CD4-positive, alpha-beta T cell treated with Interleukin-21 for 1 hour (primary cell): ENCODE measurements around the gene RAB11FIP3.
"Not testable (repeated sequence)": the region's sequence is repeated elsewhere in the genome, so short reads cannot be mapped to it uniquely, and the experiment has no call there.

Experiments
- DNase-seq: peaks from one replicate; pipeline ENCODE4 v3.0.0-alpha.2; 2020

Gene RAB11FIP3

GRCh38 chr16:425082-425718 lies at the start of gene RAB11FIP3:
TSS of gene RAB11FIP3 (plus strand) at chr16:425649. CDS start at chr16:426007, 358 bp downstream.
- peak; percentile 85 for DNase-seq

DNA sequence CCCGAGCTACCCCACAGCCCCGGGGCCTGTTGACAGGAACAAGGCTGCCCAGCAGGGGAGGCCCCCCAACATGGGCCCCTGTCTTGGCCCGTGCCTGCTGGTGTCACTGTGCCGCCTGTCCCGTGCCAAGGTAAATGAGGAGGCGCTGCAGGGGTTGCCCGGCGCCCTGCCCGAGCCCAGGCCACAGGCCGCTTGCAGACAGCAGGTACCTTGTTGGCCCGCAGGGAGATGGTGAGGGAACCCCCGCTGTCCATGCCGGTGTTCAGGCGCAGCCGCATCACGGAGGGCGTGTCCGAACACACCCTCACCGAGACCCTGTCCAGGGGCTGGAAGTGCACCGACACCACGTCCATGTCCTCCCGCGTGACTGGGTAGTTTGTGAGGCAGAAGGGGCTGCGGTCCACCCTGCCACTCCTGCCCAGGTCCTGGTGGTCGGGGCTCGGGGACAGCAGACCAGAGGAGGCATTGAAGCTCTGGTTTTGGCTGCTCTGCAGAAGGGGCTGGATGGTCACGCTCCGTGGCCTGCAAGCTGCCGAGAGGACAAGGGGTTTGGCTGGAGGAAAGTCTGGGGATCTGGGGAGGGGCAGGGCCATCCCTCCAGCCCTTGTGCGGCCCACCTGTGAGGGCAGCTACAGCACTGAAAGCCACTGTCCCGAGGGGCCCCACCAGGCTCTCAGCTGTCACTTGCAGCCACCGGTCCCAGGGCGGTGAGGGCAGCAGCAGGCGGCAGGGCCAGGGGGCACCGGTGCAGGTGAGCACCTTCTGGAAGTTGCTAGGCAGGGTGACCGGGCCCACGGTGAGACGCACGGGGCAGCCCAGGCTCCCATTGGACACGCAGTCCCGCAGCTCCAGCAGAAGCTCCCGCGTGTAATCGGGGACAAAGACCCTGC lies 49.3 kb upstream of the RAB11FIP3 start:
- DNase-seq = no peak

GRCh38 chr16:376817-377418 lies 48.5 kb upstream of the RAB11FIP3 start:
- DNase-seq = no peak

GRCh38 chr16:377419-377951 lies 48.0 kb upstream of the RAB11FIP3 start:
- no peak for DNase-seq

DNA sequence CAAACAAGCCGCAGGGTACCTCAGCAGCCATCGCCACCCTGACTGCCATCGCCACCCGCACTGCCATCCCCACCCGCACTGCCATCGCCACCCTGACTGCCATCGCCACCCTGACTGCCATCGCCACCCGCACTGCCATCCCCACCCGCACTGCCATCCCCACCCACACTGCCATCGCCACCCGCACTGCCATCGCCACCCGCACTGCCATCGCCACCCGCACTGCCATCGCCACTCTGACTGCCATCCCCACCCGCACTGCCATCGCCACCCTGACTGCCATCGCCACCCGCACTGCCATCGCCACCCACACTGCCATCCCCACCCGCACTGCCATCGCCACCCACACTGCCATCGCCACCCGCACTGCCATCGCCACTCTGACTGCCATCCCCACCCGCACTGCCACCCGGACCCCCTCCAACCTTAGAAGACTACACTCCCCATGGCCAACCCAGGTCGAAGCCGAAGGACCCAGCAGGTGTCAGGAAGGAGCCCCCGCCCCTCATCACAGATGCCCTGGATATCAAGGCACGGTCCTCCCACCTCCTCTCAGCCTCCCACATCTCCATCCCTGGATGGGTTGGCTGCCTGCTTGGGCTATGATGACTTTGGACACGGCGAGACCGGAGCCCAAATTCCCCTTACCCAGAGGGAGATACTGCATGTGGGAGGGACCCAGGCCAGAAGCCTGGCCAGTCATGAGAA lies 47.2 kb upstream of the RAB11FIP3 start:
- DNase-seq = not testable (repeated sequence)

DNA sequence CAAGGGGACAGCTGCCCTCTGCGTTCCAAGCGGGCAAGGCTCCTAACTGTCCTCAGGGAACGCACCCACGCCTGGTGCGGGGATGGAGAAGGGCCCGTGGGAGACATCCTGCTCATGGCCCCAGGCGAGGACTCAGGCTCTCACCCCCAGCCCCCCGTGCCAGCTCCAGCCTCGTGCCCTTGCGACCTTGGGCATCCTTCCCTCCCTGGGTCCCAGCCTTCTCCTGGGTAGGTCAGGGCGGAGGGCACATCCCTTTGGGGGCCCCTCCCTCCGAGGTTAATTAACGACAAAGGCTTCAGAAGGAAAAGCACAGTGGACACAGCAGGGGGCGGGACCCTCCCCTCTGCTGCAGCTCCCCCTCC lies 46.6 kb upstream of the RAB11FIP3 start:
- no peak for DNase-seq

- DNase-seq = no peak
Measured at GRCh38 chr16:379183-379960, 46.1 kb upstream of the RAB11FIP3 start.

DNA sequence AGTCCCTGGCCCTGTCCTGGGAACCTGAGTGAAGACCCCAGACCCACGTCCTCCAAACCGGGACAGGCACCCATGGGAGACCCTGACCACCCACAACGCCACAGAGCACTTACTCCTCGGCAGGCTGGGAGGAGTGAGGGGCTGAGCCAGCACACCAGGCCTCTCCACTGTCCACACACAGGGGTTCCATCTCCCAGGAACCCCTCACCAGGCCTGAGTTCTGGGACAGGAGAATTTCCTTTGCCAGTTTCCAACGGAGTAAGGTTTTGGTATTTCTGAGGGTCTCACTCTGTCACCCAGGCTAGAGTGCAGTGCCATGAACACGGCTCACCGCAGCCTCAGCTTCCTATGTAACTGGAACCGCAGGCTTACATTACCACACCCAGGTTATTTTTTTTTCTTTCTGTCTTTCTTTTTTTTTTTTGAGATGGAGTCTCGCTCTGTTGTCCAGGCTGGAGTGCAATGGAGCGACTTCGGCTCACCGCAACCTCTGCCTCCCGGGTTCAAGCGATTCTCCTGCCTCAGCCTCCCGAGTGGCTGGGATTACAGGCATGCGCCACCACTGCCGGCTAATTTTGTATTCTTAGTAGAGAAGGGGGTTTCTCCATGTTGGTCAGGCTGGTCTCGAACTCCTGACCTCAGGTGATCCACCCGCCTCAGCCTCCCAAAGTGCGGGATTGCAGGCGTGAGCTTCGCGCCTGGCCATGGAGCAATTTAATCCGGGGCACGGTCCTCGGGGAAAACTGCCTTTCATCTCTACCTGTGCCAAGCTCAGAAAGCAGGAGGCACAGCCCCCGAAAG lies 45.3 kb upstream of the RAB11FIP3 start:
- DNase-seq = peak; percentile 50

GRCh38 chr16:380762-381011 lies 44.8 kb upstream of the RAB11FIP3 start:
- no peak for DNase-seq

DNA sequence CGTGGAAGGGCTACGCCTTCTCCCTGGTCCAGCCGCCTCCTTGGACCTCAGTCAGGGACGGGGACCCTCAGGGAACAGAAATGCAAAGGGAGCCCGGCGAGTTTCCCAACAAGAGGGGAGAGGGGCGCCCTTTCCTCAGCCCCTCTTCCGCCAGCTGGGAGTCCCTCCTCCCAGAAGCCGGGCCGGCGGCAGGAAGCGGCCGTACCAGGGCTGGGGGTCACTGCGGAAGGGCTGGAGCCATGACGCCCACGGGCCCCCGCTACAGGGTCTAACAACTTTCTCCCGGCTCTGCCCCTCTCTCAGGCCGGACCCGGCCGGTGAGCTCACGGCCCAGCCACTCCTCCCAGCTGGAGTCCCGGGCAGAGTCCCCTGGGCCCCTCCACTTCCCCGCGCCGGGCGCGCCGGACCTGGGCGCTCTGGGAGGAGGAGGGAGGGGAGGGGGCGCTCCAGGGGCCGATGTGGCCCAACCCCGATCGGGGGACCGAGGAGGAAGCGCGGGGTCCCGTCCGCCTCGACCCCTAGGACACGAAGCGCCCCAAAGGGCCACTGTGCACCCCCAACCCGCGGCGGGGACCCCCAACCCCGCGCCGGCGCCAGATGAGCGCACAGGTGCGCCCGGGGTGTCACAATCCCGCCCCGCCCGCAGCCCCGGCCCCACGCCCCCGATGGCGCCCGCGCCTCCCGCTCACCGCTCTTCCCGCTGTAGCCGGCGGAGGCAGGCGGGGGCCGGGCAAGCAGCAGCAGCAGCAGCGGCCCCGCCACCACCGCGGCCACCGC lies 44.2 kb upstream of the RAB11FIP3 start:
- no peak for DNase-seq

DNA sequence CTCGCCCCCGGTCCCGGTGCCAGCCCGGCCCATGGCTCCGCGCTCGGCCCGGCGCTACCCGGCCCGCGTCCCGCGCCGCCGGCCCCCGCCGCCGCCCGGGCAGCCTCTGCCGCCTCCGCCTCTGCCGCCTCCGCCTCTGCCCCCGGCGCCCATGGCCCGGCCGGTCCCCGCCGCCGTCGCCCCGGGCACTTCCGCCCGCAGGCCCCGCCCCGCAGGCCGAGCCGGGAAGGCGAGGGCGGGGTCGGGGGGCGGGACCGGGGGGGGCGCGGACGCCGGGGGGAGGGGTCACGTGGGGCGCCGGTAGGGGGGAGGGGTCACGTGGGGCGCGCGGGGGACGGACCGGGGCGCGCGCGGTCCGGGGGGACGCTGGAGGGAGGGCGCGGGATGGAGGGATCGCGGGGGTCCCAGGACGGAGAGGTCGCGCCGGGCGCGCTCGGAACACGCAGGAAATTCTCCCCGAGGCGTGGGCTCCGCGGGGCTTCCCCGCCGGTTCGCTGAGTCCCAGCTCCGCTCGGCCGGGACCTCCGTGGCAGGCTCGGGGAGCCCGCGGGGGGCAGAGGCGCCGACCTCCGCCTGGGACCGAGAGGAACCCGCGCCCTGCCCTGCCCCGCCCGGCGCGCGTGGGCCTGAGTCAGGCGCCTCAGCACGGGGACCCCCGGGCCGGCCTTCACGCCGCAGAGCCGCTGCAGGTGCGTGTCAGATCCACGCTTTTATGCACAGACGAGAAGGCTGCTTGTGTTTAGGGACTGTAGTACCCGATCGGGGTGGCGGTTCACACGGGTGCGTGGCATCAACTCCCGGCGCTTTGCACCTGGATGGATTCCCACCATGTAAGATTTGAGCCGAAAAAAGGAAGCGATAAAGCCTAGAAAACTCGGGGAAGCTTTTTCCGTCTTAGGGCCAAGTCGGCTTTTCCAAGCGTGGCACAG lies 43.4 kb upstream of the RAB11FIP3 start, which contains the start of gene PGAP6:
PGAP6 (minus strand) TSS at position 190 of the 929 bp plus-strand sequence; CDS start at position 33, 157 bp downstream.
- peak; percentile 73 for DNase-seq

- peak; percentile 49 for DNase-seq
Measured at GRCh38 chr16:383326-384051, 42.0 kb upstream of the RAB11FIP3 start.

DNA sequence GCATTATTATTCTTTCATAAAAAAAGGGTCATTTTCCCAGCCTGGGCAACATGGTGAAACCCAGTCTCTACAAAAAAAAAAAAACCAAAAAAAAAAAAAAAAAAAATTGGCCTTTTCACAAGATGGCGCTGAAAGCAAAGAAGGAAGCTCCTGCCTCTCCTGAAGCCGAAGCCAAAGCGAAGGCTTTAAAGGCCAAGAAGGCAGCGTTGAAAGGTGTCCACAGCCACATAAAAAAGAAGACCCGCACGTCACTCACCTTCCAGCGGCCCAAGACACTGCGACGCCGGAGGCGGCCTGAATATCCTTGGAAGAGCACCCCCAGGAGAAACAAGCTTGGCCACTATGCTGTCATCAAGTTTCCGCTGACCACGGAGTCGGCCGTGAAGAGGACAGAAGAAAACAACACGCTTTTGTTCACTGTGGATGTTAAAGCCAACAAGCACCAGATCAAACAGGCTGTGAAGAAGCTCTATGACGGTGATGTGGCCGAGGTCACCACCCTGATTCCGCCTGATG lies 38.8 kb upstream of the RAB11FIP3 start:
- no peak for DNase-seq

DNA sequence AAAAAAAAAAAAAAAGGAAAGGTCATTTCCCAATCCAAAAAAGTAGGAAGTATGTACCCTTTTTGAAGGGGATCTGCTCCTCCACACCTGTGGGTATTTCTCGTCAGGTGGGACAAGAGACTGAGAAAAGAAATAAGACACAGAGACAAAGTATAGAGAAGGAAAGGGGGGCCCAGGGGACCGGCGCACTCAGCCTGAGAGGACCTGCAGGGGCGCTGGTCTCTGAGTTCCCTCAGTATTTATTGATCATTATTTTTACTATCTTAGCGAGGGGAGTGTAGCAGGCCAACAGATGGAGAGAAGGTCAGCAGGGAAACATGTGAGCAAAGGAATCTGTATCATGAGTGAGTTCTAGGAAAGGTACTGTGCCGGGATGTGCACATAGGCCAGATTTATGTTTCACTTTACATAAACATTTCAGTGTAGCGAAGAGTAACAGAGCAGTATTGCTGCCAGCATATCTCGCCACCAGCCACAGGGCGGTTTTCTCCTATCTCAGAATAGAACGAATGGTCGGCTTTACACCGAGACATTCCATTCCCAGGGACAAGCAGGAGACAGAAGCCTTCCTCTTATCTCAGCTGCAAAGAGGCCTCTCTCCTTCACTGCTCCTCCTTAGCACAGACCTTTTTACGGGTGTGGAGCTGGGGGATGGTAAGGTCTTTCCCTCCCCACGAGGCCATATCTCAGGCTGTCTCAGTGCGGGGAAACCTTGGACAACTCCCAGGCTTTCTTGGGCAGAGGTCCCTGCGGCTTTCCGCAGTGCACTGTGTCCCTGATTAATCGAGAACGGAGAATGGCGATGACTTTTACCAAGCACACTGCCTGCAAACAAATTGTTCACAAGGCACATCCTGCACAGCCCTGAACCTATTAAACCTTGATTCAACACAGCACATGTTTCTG lies 37.4 kb upstream of the RAB11FIP3 start:
- DNase-seq = not testable (repeated sequence)

DNA sequence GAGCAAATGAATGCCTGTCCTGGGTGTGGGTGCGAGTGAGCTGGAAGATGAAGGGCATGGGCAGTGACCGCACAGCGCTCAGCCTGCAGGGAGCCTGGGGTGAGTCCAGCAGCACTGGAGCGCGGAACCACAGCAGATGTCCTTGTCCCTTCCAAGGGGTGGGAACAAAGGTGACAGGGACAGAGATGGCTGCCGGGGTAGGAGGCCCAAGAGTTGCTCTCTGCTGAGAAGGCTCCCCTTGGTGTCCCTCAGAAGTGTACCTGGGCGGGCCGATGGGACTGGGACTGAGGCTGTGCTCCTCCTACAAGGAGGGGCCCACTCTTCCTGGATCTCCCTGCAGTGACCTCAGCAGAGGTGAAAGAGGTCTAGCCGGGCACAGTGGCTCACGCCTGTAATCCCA lies 36.1 kb upstream of the RAB11FIP3 start:
- no peak for DNase-seq

DNA sequence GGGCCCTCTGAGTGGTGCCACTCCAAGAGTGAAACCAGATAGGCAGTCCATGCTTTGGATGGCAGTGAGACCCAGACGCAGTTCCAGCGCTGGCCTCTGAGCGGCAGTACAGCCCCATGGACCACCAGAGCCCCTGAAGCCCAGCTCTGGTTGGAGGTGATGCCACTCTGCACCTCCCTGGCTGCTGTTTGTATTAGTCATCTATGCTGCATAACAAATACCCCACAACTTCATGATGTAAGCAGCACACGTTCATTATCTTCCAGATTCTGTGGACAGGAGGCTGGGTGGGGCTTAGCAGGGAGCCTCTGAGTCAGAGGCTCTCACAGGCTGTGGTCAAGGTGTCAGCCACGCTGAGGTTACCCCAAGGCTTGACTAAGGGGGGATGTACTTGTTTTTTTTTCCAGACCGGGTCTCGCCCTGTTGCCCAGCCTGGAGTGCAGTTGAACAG lies 33.5 kb upstream of the RAB11FIP3 start:
- peak; percentile 78 for DNase-seq

DNA sequence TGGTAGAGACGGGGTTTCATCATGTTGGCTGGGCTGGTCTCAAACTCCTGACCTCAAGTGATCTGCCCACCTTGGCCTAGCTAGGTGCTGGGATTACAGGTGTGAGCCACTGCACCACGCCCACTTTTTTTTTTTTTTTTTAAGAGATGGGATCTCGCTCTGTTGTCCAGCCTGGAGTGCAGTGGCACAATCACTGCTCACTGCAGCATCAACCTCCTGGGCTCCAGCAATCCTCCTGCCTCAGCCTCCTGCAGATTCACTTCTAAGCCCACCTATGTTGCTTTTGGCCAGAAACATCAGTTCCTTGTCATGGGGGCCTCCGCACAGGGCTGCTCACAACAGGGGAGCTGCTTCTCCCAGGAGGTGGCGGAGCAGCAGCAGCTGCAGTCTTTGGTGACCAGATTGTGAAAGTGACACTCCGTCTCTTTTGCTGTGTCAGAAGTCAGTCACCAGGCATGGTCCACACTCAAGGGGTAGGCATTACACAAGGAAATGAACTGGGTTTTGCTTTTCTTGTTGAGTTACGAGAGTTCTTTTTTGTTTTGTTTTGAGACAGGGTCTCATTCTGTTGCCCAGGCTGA lies 32.9 kb upstream of the RAB11FIP3 start:
- DNase-seq = no peak
